Aorta (tissue), 5 donors: ENCODE data around the gene NPAS3. TPM values are rescaled to one million over a fixed set of nuclear protein-coding genes. Genes with fewer than 3 reads are reported as not detected.

Experiments used
- ATAC-seq: fragments of 200-7000 bp; cut with Tn5 transposase; one replicate; pipeline ENCODE4 v1.9.1; 2022; ENCODE audit warnings: moderate library complexity; ENCODE audit not compliant: low FRiP score
- DNase-seq, 2 donors: peaks; one replicate each; pipeline ENCODE4 v3.0.0-alpha.2; 2020
- H3K27ac ChIP-seq, 2 donors: one replicate each; pipeline ENCODE4 v1.5.1; 2013; ENCODE audit warnings: low read length in 2 of 2, mild to moderate bottlenecking in 2 of 2, moderate library complexity in 2 of 2, control low read depth in 1 of 2, inconsistent platforms in 1 of 2, low read depth in 1 of 2
- H3K27me3 ChIP-seq, 2 donors: one replicate each; pipeline ENCODE4 v1.6.1; 2013; ENCODE audit warnings: control low read depth in 1 of 2, low read length in 1 of 2, mild to moderate bottlenecking in 1 of 2, moderate library complexity in 1 of 2; ENCODE audit not compliant: insufficient read depth in 2 of 2, control insufficient read depth in 1 of 2
- H3K36me3 ChIP-seq, 2 donors: one replicate each; pipeline ENCODE4 v1.6.1; 2013; ENCODE audit warnings: control low read depth in 1 of 2, low read length in 1 of 2, mild to moderate bottlenecking in 1 of 2; ENCODE audit not compliant: insufficient read depth in 2 of 2, control insufficient read depth in 1 of 2
- H3K4me1 ChIP-seq, 2 donors: one replicate each; pipeline ENCODE4 v1.6.1; 2013; ENCODE audit warnings: low read length in 2 of 2, control low read depth in 1 of 2, mild to moderate bottlenecking in 1 of 2, moderate library complexity in 1 of 2; ENCODE audit not compliant: insufficient read depth in 2 of 2, control insufficient read depth in 1 of 2
- H3K4me3 ChIP-seq, 2 donors: one replicate each; pipeline ENCODE4 v1.5.1; 2013; ENCODE audit warnings: low read length in 2 of 2, control low read depth in 1 of 2, mild to moderate bottlenecking in 1 of 2
- H3K9me3 ChIP-seq: one replicate; pipeline ENCODE4 v1.6.1; 2013; ENCODE audit warnings: mild to moderate bottlenecking, low read length; ENCODE audit not compliant: control insufficient read depth
- WGBS, 2 donors: extraction: QIAGEN DNeasy Blood & Tissue Kit; methylation state at CpG; one replicate each; pipeline ENCODE4 v1.1.7; 2013; 5-methylcytosine and 5-hydroxymethylcytosine counted together
- intact Hi-C, 2 donors: fragments of 100-400 bp; cut with DNase I; formaldehyde crosslinking; loops; one replicate each; pipeline versions ENCODE4 v1.14.2 to v1.15.0; 2022
- polyA plus RNA-seq, 2 donors: library from polyadenylated mRNA; stranded (reverse); fragments of 200-250 nt; gene quantifications; one replicate each; pipeline ENCODE4 v1.2.3, GENCODE V29; 2013
- total RNA-seq, 2 donors: library from RNA; stranded (reverse); fragmentation: NEBNext Ultra II Directional; extraction: Animal tissue kit (Norgen Biotek cat#: 25700); gene quantifications; one replicate each; pipeline ENCODE4 v1.2.1, GENCODE V29; 2021
- donor health status: healthy with polysubstance abuse.
- donor health status: Bipolar disorder and iron deficiency.
- donor health status: DM: no; HTN: no; CAD: no.
- donor health status: DM: no; HTN: no; CAD: no.
- donor health status: DM: yes; HTN: yes; CAD: no.

Gene NPAS3
- total and polyA plus RNA-seq, 4 donors: 0.13 to 4.3 (median 0.50) TPM

DNA sequence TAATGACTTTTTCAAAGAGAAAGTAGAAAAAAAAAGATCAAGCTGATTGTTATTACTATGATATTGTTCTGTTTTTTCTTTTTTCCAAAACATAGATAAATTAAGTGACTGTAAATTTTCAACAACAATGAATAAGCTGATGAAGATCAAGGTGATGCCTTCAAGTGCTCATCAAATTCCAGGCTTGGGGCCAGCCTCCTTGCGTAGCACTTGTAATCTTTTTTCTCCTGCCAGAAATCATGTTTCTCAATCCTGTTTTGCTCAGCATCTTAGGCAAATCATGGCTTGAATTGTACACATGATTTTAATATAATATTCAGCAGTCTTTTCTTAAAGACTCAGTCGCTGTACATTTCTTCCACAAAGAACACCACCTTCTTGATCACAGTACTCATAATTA, 333.2 kb downstream of the NPAS3 start:
- ATAC-seq: no peak
- no peak overlapping the region for H3K4me3 ChIP-seq
- H3K27ac ChIP-seq: no peak overlapping the region
- no peaks in the 10 kb centered on the region for H3K27me3 ChIP-seq
- H3K36me3 ChIP-seq: no peaks in the 10 kb centered on the region
- intact Hi-C loops: no loop called here
- 95 to 96% methylated on average over 2 of the region's 2 CpGs for WGBS, 2 donors
- H3K9me3 ChIP-seq: no peaks in the 10 kb centered on the region
- no peak for DNase-seq
- H3K4me1 ChIP-seq: no peaks in the 10 kb centered on the region

DNA sequence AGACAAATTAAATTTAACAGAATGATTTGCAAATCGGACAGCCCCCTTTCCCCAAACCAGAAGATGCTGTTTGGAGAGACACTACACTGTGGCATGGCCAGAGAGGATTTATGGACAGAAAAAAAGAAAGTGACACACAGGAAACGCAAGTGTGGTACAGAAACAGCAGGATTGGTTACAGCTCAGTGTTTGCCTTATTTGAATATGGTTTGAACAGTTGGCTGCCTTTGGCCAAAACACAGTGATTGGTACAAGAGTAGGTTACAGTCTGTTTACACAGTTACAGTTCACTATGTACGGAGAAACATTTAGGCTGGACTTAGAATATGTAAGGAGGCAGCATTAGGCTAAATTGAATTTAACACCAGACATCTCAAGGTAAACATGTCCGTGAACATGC, 335.3 kb downstream of the NPAS3 start:
- H3K4me1 ChIP-seq: no peaks in the 10 kb centered on the region
- no peak for ATAC-seq
- WGBS, 2 donors: 81 to 84% methylated on average over 4 of the region's 4 CpGs
- intact Hi-C loops: no loop called here
- no peak for DNase-seq
- H3K36me3 ChIP-seq: no peaks in the 10 kb centered on the region
- no peaks in the 10 kb centered on the region for H3K9me3 ChIP-seq
- H3K27ac ChIP-seq: no peak overlapping the region
- H3K27me3 ChIP-seq: no peaks in the 10 kb centered on the region
- H3K4me3 ChIP-seq: no peak overlapping the region

DNA sequence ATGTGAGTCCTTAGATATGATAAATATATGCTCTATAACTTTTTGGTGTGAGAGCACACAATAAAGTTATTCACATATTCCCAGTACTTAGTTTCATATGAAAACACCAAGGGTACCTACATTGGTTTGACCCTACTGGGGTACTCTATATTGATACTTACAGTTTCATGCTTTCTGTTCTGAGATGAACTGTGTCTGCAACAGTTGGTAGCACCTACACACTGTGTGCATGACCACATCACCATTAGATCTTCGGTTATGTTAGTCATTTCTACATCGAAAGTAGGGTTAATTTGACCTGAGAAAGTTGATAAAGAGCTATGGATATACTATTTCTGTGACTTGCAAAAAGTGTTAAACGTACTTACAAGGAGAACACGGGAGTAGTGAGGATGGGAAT, 337.2 kb downstream of the NPAS3 start:
- ATAC-seq (no peak), DNase-seq (no peak)
- no peaks in the 10 kb centered on the region for H3K36me3 ChIP-seq
- intact Hi-C loops: no loop called here
- H3K4me1 ChIP-seq: no peaks in the 10 kb centered on the region
- H3K9me3 ChIP-seq: no peaks in the 10 kb centered on the region
- H3K27ac ChIP-seq: no peak overlapping the region
- no peaks in the 10 kb centered on the region for H3K27me3 ChIP-seq
- no peak overlapping the region for H3K4me3 ChIP-seq
- WGBS, 2 donors: 71 to 78% methylated on average over 4 of the region's 4 CpGs

DNA sequence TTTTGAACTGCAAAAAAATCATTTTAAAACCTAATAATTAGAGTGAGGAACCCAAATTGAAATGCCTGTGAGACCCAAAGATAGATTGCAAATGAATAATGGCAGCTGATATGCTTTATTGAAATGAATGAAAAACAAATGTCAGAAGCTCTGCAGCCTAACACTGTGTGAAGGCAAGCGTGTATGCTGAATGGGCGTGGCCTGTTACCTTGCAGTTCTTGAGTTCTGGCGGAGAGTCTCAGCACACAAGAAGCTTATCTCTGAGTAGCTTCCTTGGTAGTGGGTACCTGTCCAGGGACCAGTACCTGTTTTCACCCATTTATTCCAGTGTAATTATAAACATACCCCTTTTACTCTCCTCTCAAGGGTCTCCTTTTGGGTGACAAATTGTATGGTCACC, 341.2 kb downstream of the NPAS3 start:
- Histone ChIP-seq H3K36me3 (no peaks in the 10 kb centered on the region), H3K9me3 (no peaks in the 10 kb centered on the region), H3K4me1 (no peaks in the 10 kb centered on the region), H3K27me3 (no peaks in the 10 kb centered on the region), H3K27ac (no peak overlapping the region), H3K4me3 (no peak overlapping the region)
- ATAC-seq (no peak), DNase-seq (no peak)
- WGBS, 2 donors: 82 to 84% methylated on average over 3 of the region's 3 CpGs
- intact Hi-C loops: no loop called here

DNA sequence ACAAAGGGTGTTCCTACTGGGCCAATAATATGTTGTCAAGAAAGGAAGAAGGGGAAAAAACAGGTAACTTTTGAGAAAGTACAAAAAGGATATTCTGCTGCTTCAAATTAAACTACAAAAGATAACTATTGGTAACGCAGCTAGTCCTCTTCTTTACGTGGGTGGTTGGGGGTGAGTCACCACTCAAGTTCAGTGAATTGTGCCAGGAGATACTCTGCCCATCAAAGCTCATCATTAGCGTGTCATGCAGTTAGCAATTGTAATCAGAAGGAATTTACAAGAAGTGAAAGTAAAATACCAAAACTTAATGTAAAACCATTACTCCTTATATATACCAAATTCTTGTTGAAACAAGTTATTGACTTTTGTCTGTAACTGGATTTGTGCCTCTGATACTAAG, 342.0 kb downstream of the NPAS3 start:
- Histone ChIP-seq H3K27me3 (no peaks in the 10 kb centered on the region), H3K4me1 (no peaks in the 10 kb centered on the region), H3K27ac (no peak overlapping the region), H3K4me3 (no peak overlapping the region), H3K9me3 (no peaks in the 10 kb centered on the region), H3K36me3 (no peaks in the 10 kb centered on the region)
- no peak for DNase-seq
- intact Hi-C loops: no loop called here
- ATAC-seq: no peak
- 66 to 79% methylated on average over 3 of the region's 3 CpGs for WGBS, 2 donors

DNA sequence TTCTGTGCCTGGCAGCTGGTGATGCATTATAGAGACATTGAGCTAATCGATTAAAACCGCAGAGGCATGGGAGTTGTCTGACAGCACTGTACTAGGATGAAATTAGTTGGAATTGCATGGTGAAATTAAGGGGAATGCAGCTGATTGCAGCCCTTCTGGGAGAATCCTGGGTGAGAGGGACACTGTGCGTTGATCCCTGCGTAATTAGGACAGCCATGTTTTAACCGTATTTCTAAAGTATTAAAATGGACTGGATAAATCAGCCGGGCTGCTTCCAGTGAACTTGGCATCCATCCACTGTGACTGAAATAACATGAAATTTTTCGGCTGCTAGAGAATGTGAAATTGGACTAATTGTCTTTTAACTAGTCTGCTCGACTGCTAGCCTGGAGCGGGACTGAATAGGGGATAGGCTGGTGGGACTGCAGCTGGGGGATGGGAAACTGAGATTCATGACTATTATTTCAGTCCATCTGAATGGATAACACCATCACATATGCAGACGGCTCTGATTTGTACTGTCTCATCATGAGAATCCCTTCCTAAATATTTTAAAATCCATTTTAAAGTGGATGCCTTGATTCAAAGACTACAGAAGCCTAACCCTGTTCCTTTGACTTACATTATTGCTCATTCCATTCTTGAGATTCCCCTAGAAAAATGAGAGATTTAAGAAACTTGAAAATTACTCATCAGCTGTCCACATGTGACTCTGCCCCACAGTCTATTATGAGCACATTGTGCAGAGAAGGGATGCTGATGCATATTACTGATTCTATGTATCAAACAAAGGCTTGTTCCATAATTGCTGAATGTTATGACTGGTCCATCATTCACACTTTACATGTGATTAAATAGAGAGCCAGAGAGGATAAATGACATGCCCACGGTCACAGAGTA, 343.9 kb downstream of the NPAS3 start:
- Histone ChIP-seq H3K4me3 (no peak overlapping the region), H3K27me3 (no peaks in the 10 kb centered on the region), H3K36me3 (no peaks in the 10 kb centered on the region), H3K4me1 (no peaks in the 10 kb centered on the region), H3K9me3 (no peaks in the 10 kb centered on the region), H3K27ac (no peak overlapping the region)
- 51 to 54% methylated on average over 11 of the region's 11 CpGs for WGBS, 2 donors
- ATAC-seq (no peak), DNase-seq (no peak)
- intact Hi-C loops: no loop called here

DNA sequence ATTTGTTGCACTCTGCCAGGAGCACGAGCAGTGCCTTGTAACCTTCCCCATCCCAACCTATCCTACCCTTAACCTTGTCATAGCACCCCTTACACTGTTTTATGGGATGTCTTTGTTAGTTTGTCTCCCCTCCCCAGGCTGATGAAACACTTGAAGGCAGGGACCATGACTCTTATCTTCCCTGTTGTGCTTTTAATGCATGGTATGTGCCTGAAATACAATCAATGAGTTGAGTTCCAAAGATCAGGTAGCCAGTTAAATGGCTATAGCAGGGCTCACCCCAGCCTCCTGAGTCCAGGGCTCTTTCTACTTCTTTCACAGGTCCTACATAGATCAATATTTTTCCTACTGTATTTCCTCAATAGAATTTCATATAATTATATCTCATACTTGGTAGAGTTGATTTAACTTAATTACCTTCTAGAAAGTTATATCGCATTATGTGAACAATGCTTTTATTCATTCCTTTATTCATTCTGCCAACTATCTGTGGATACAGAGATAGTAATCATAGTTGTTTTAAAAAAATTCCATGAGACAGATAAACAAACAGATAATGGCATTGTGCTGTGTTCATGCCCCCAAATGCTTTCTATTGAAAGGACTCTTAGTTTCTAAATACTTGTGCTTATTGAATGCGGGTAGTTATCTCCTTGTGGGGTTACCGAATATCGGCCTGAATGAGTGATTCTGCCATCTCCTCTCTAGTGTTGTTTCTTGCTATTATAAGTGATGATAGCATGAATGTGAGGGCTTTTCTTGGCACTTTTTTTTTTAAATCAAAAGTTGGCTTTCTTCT, 347.4 kb downstream of the NPAS3 start:
- intact Hi-C loops: no loop called here
- DNase-seq: no peak
- H3K27ac ChIP-seq: no peak overlapping the region
- ATAC-seq: no peak
- no peak overlapping the region for H3K4me3 ChIP-seq
- WGBS, 2 donors: 94 to 96% methylated on average over 5 of the region's 5 CpGs
- H3K27me3 ChIP-seq: no peaks in the 10 kb centered on the region
- no peaks in the 10 kb centered on the region for H3K36me3 ChIP-seq
- H3K4me1 ChIP-seq: no peaks in the 10 kb centered on the region
- H3K9me3 ChIP-seq: no peaks in the 10 kb centered on the region

DNA sequence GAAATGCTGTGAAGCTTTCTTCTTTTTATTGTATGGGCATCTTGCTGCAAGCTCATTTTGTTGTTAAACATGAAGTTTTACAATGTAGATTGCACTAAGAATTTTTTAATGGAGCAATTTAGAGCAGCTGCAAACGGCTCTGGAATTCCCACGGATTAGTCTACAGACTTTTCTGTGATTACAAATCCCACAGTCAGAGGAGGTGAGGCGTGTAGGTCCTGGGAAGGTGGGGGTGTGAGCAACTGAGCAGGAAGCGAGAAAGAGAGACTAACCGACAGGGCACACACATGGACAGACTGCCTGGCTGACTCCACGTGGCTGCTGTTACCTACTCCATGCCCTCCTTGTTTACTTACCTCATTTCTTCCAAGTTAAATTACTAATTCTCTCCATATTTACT, 348.5 kb downstream of the NPAS3 start:
- H3K4me1 ChIP-seq: no peaks in the 10 kb centered on the region
- H3K4me3 ChIP-seq: no peak overlapping the region
- ATAC-seq (no peak), DNase-seq (no peak)
- intact Hi-C loops: no loop called here
- no peaks in the 10 kb centered on the region for H3K36me3 ChIP-seq
- no peaks in the 10 kb centered on the region for H3K27me3 ChIP-seq
- no peak overlapping the region for H3K27ac ChIP-seq
- no peaks in the 10 kb centered on the region for H3K9me3 ChIP-seq
- WGBS, 2 donors: 31% methylated on average over 6 of the region's 6 CpGs

DNA sequence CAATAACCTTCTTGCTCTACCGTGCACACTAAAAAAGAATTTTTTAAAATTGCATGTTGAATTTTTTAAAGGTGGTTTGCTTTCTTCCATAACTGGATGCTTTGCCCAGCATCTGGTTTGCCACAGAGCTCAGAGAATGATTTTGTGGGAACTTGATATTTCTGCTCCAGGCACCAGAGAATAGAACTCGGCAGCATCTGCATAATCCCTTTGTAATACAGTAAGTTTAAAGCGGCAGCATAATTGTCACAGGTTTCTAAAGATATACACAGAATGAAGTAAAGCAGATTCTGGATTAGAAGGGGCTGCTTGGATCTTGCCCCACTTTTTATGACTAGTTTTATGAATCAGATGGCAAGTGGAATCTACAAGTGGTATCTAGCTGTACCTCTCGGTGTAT, 352.0 kb downstream of the NPAS3 start:
- Histone ChIP-seq H3K9me3 (peaks cover 1% of the 10 kb centered on the region), H3K4me1 (no peaks in the 10 kb centered on the region), H3K27ac (no peak overlapping the region), H3K27me3 (no peaks in the 10 kb centered on the region), H3K4me3 (no peak overlapping the region), H3K36me3 (no peaks in the 10 kb centered on the region)
- DNase-seq (no peak), ATAC-seq (no peak)
- 71 to 78% methylated on average over 4 of the region's 4 CpGs for WGBS, 2 donors
- intact Hi-C loops: no loop called here
